ENCODE results near the gene APRT.

APRT gene

GRCh38 chr16:88853325-88853941 is 41.7 kb upstream of the APRT start:
- Histone ChIP-seq H3K4me3 (ENCODE audit: low read depth in 1 of 2, low read length in 2 of 2) (no peak overlapping the region), H3K27me3 (ENCODE audit: low read depth, low read length) (no peaks in the 10 kb centered on the region), H3K9me3 (ENCODE audit: control insufficient read depth in 1 of 2, low read length in 2 of 2) (no peaks in the 10 kb centered on the region), H3K36me3 (ENCODE audit: control insufficient read depth in 1 of 2, insufficient read depth in 2 of 2, low read length in 2 of 2) (no peaks in the 10 kb centered on the region), H3K4me1 (ENCODE audit: control insufficient read depth in 1 of 2, insufficient read depth in 2 of 2, low read length in 2 of 2) (peaks cover 3 to 29% of the 10 kb centered on the region in 2 donors), H3K27ac (ENCODE audit: low read length) (no peak overlapping the region)

GRCh38 chr16:88851616-88852015 is 39.9 kb upstream of the APRT start:
- no peaks in the 10 kb centered on the region for H3K27me3 ChIP-seq (ENCODE audit: low read depth, low read length)
- H3K36me3 ChIP-seq (ENCODE audit: control insufficient read depth in 1 of 2, insufficient read depth in 2 of 2, low read length in 2 of 2) = no peaks in the 10 kb centered on the region
- H3K4me1 ChIP-seq (ENCODE audit: control insufficient read depth in 1 of 2, insufficient read depth in 2 of 2, low read length in 2 of 2) = peaks cover 3 to 18% of the 10 kb centered on the region in 2 donors

GRCh38 chr16:88850531-88851199 is 38.9 kb upstream of the APRT start:
- H3K27me3 ChIP-seq (ENCODE audit: low read depth, low read length) = no peaks in the 10 kb centered on the region
- H3K4me3 ChIP-seq (ENCODE audit: low read depth in 1 of 2, low read length in 2 of 2) = no peak overlapping the region
- H3K27ac ChIP-seq (ENCODE audit: low read length) = no peak overlapping the region
- H3K36me3 ChIP-seq (ENCODE audit: control insufficient read depth in 1 of 2, insufficient read depth in 2 of 2, low read length in 2 of 2) = no peaks in the 10 kb centered on the region
- peaks cover 0 to 12% of the 10 kb centered on the region in 2 donors for H3K4me1 ChIP-seq (ENCODE audit: control insufficient read depth in 1 of 2, insufficient read depth in 2 of 2, low read length in 2 of 2)
- no peaks in the 10 kb centered on the region for H3K9me3 ChIP-seq (ENCODE audit: control insufficient read depth in 1 of 2, low read length in 2 of 2)

More at GRCh38 chr16:88851616-88852015, 39.9 kb upstream of the APRT start:
- Histone ChIP-seq H3K9me3 (ENCODE audit: control insufficient read depth in 1 of 2, low read length in 2 of 2) (no peaks in the 10 kb centered on the region), H3K27ac (ENCODE audit: low read length) (no peak overlapping the region), H3K4me3 (ENCODE audit: low read depth in 1 of 2, low read length in 2 of 2) (no peak overlapping the region)

- H3K27me3 ChIP-seq (ENCODE audit: low read depth, low read length) = no peaks in the 10 kb centered on the region
- no peak overlapping the region for H3K27ac ChIP-seq (ENCODE audit: low read length)
- no peaks in the 10 kb centered on the region for H3K9me3 ChIP-seq (ENCODE audit: control insufficient read depth in 1 of 2, low read length in 2 of 2)
- H3K36me3 ChIP-seq (ENCODE audit: control insufficient read depth in 1 of 2, insufficient read depth in 2 of 2, low read length in 2 of 2) = no peaks in the 10 kb centered on the region
- H3K4me1 ChIP-seq (ENCODE audit: control insufficient read depth in 1 of 2, insufficient read depth in 2 of 2, low read length in 2 of 2) = no peaks in the 10 kb centered on the region
- H3K4me3 ChIP-seq (ENCODE audit: low read depth in 1 of 2, low read length in 2 of 2) = no peak overlapping the region
Measured at GRCh38 chr16:88848557-88848956, 36.8 kb upstream of the APRT start.

GRCh38 chr16:88847654-88848053 is 35.9 kb upstream of the APRT start:
- peaks cover 0 to 3% of the 10 kb centered on the region in 2 donors for H3K36me3 ChIP-seq (ENCODE audit: control insufficient read depth in 1 of 2, insufficient read depth in 2 of 2, low read length in 2 of 2)

GRCh38 chr16:88846088-88846487 is 34.4 kb upstream of the APRT start:
- no peaks in the 10 kb centered on the region for H3K4me1 ChIP-seq (ENCODE audit: control insufficient read depth in 1 of 2, insufficient read depth in 2 of 2, low read length in 2 of 2)
- H3K27me3 ChIP-seq (ENCODE audit: low read depth, low read length) = no peaks in the 10 kb centered on the region
- H3K4me3 ChIP-seq (ENCODE audit: low read depth in 1 of 2, low read length in 2 of 2) = no peak overlapping the region
- peaks cover 0 to 6% of the 10 kb centered on the region in 2 donors for H3K36me3 ChIP-seq (ENCODE audit: control insufficient read depth in 1 of 2, insufficient read depth in 2 of 2, low read length in 2 of 2)
- no peaks in the 10 kb centered on the region for H3K9me3 ChIP-seq (ENCODE audit: control insufficient read depth in 1 of 2, low read length in 2 of 2)
- no peak overlapping the region for H3K27ac ChIP-seq (ENCODE audit: low read length)

More at GRCh38 chr16:88847654-88848053, 35.9 kb upstream of the APRT start:
- Histone ChIP-seq H3K4me3 (ENCODE audit: low read depth in 1 of 2, low read length in 2 of 2) (no peak overlapping the region), H3K4me1 (ENCODE audit: control insufficient read depth in 1 of 2, insufficient read depth in 2 of 2, low read length in 2 of 2) (no peaks in the 10 kb centered on the region), H3K9me3 (ENCODE audit: control insufficient read depth in 1 of 2, low read length in 2 of 2) (no peaks in the 10 kb centered on the region), H3K27me3 (ENCODE audit: low read depth, low read length) (no peaks in the 10 kb centered on the region), H3K27ac (ENCODE audit: low read length) (no peak overlapping the region)

- no peaks in the 10 kb centered on the region for H3K27me3 ChIP-seq (ENCODE audit: low read depth, low read length)
- no peak overlapping the region for H3K27ac ChIP-seq (ENCODE audit: low read length)
- no peaks in the 10 kb centered on the region for H3K4me1 ChIP-seq (ENCODE audit: control insufficient read depth in 1 of 2, insufficient read depth in 2 of 2, low read length in 2 of 2)
- peaks cover 5 to 21% of the 10 kb centered on the region in 2 donors for H3K36me3 ChIP-seq (ENCODE audit: control insufficient read depth in 1 of 2, insufficient read depth in 2 of 2, low read length in 2 of 2)
- no peak overlapping the region for H3K4me3 ChIP-seq (ENCODE audit: low read depth in 1 of 2, low read length in 2 of 2)
- H3K9me3 ChIP-seq (ENCODE audit: control insufficient read depth in 1 of 2, low read length in 2 of 2) = no peaks in the 10 kb centered on the region
Measured at GRCh38 chr16:88844419-88845036, 32.8 kb upstream of the APRT start.

GRCh38 chr16:88843256-88843655 is 31.5 kb upstream of the APRT start:
- no peaks in the 10 kb centered on the region for H3K9me3 ChIP-seq (ENCODE audit: control insufficient read depth in 1 of 2, low read length in 2 of 2)
- no peak overlapping the region for H3K27ac ChIP-seq (ENCODE audit: low read length)
- no peaks in the 10 kb centered on the region for H3K27me3 ChIP-seq (ENCODE audit: low read depth, low read length)
- H3K36me3 ChIP-seq (ENCODE audit: control insufficient read depth in 1 of 2, insufficient read depth in 2 of 2, low read length in 2 of 2) = peaks cover 5 to 31% of the 10 kb centered on the region in 2 donors
- H3K4me1 ChIP-seq (ENCODE audit: control insufficient read depth in 1 of 2, insufficient read depth in 2 of 2, low read length in 2 of 2) = no peaks in the 10 kb centered on the region
- no peak overlapping the region for H3K4me3 ChIP-seq (ENCODE audit: low read depth in 1 of 2, low read length in 2 of 2)

GRCh38 chr16:88842806-88843205 is 31.1 kb upstream of the APRT start:
- Histone ChIP-seq H3K36me3 (ENCODE audit: control insufficient read depth in 1 of 2, insufficient read depth in 2 of 2, low read length in 2 of 2) (peaks cover 5 to 35% of the 10 kb centered on the region in 2 donors), H3K4me3 (ENCODE audit: low read depth in 1 of 2, low read length in 2 of 2) (no peak overlapping the region)

GRCh38 chr16:88842308-88842756 is 30.6 kb upstream of the APRT start:
- Histone ChIP-seq H3K4me3 (ENCODE audit: low read depth in 1 of 2, low read length in 2 of 2) (no peak overlapping the region), H3K4me1 (ENCODE audit: control insufficient read depth in 1 of 2, insufficient read depth in 2 of 2, low read length in 2 of 2) (no peaks in the 10 kb centered on the region), H3K27me3 (ENCODE audit: low read depth, low read length) (no peaks in the 10 kb centered on the region), H3K9me3 (ENCODE audit: control insufficient read depth in 1 of 2, low read length in 2 of 2) (no peaks in the 10 kb centered on the region), H3K36me3 (ENCODE audit: control insufficient read depth in 1 of 2, insufficient read depth in 2 of 2, low read length in 2 of 2) (peaks cover 5 to 39% of the 10 kb centered on the region in 2 donors), H3K27ac (ENCODE audit: low read length) (no peak overlapping the region)

More at GRCh38 chr16:88842806-88843205, 31.1 kb upstream of the APRT start:
- H3K4me1 ChIP-seq (ENCODE audit: control insufficient read depth in 1 of 2, insufficient read depth in 2 of 2, low read length in 2 of 2) = no peaks in the 10 kb centered on the region
- no peaks in the 10 kb centered on the region for H3K27me3 ChIP-seq (ENCODE audit: low read depth, low read length)
- H3K9me3 ChIP-seq (ENCODE audit: control insufficient read depth in 1 of 2, low read length in 2 of 2) = no peaks in the 10 kb centered on the region
- H3K27ac ChIP-seq (ENCODE audit: low read length) = no peak overlapping the region

- no peaks in the 10 kb centered on the region for H3K9me3 ChIP-seq (ENCODE audit: control insufficient read depth in 1 of 2, low read length in 2 of 2)
- peaks cover 5 to 40% of the 10 kb centered on the region in 2 donors for H3K36me3 ChIP-seq (ENCODE audit: control insufficient read depth in 1 of 2, insufficient read depth in 2 of 2, low read length in 2 of 2)
- H3K27ac ChIP-seq (ENCODE audit: low read length) = no peak overlapping the region
- no peaks in the 10 kb centered on the region for H3K27me3 ChIP-seq (ENCODE audit: low read depth, low read length)
- no peaks in the 10 kb centered on the region for H3K4me1 ChIP-seq (ENCODE audit: control insufficient read depth in 1 of 2, insufficient read depth in 2 of 2, low read length in 2 of 2)
- no peak overlapping the region for H3K4me3 ChIP-seq (ENCODE audit: low read depth in 1 of 2, low read length in 2 of 2)
Measured at GRCh38 chr16:88841521-88842307, 30.0 kb upstream of the APRT start.
